ENCODE results near the gene LOXHD1.

The LOXHD1 gene

GRCh38 chr18:46657115-46657955, at the start of gene LOXHD1:
Gene LOXHD1 (minus strand): TSS chr18:46657220. CDS start chr18:46657033, 187 bp downstream.
- no peak for DNase-seq

GRCh38 chr18:46705521-46705920, 48.5 kb upstream of the LOXHD1 start:
- DNase-seq: no peak

GRCh38 chr18:46704816-46705215, 47.8 kb upstream of the LOXHD1 start:
- DNase-seq: no peak

- DNase-seq: no peak
Observed at GRCh38 chr18:46704189-46704588, 47.2 kb upstream of the LOXHD1 start.

GRCh38 chr18:46702471-46702870, 45.5 kb upstream of the LOXHD1 start:
- no peak for DNase-seq

- DNase-seq: no peak
Observed at GRCh38 chr18:46700066-46700824, 43.2 kb upstream of the LOXHD1 start.

GRCh38 chr18:46696702-46697101, 39.7 kb upstream of the LOXHD1 start:
- no peak for DNase-seq

GRCh38 chr18:46696268-46696667, 39.2 kb upstream of the LOXHD1 start:
- no peak for DNase-seq

GRCh38 chr18:46693996-46694395, 37.0 kb upstream of the LOXHD1 start:
- no peak for DNase-seq

- no peak for DNase-seq
Observed at GRCh38 chr18:46688853-46689525, 32.0 kb upstream of the LOXHD1 start.

- DNase-seq: no peak
Observed at GRCh38 chr18:46686186-46686585, 29.2 kb upstream of the LOXHD1 start.

GRCh38 chr18:46683252-46683651, 26.2 kb upstream of the LOXHD1 start:
- no peak for DNase-seq

- DNase-seq: no peak
Observed at GRCh38 chr18:46680784-46681695, 24.0 kb upstream of the LOXHD1 start.

GRCh38 chr18:46679846-46680598, 23.0 kb upstream of the LOXHD1 start:
- no peak for DNase-seq

GRCh38 chr18:46678785-46679399, 21.9 kb upstream of the LOXHD1 start:
- no peak for DNase-seq

- DNase-seq: peak; percentile 77
Observed at GRCh38 chr18:46678041-46678440, 21.0 kb upstream of the LOXHD1 start.

- DNase-seq: peak; percentile 77
Observed at GRCh38 chr18:46677611-46678010, 20.6 kb upstream of the LOXHD1 start.

GRCh38 chr18:46676182-46676835, 19.3 kb upstream of the LOXHD1 start:
- DNase-seq: peak; percentile 93

GRCh38 chr18:46675112-46675511, 18.1 kb upstream of the LOXHD1 start:
- DNase-seq: no peak

All from kidney glomerular epithelial cell (primary cell).